Activated T-cell treated with anti-CD3 and anti-CD28 coated beads, Interleukin-2, amount 50 U/mL, for 24 hours (primary cell): ENCODE measurements around the gene E2F2.

Experiments used
- DNase-seq: peaks from one replicate; pipeline ENCODE4 v3.0.0-alpha.2; 2020
- H3K27ac Mint-ChIP-seq: 2 replicates; pipeline ENCODE4 v1.8.0; 2020; ENCODE audit warnings: mild to moderate bottlenecking, mixed read lengths
- H3K27me3 Mint-ChIP-seq: 2 replicates; pipeline ENCODE4 v1.8.0; 2020; ENCODE audit warnings: mixed read lengths
- H3K36me3 Mint-ChIP-seq: 2 replicates; pipeline ENCODE4 v1.8.0; 2020; ENCODE audit warnings: low read depth, mixed read lengths
- H3K4me1 Mint-ChIP-seq: 2 replicates; pipeline ENCODE4 v1.8.0; 2020; ENCODE audit warnings: low read depth, mixed read lengths
- H3K4me3 Mint-ChIP-seq: 2 replicates; pipeline ENCODE4 v1.8.0; 2020; ENCODE audit warnings: mild to moderate bottlenecking, moderate library complexity, mixed read lengths
- H3K9me3 Mint-ChIP-seq: 2 replicates; pipeline ENCODE4 v1.8.0; 2020; ENCODE audit warnings: mixed read lengths

E2F2 gene

GRCh38 chr1:23478896-23479665 lies 52.0 kb downstream of the E2F2 start:
- no peak overlapping the region for H3K27ac Mint-ChIP-seq
- no peaks in the 10 kb centered on the region for H3K9me3 Mint-ChIP-seq
- no peak for DNase-seq
- H3K36me3 Mint-ChIP-seq, result no peaks in the 10 kb centered on the region
- H3K27me3 Mint-ChIP-seq, result peaks cover 29% of the 10 kb centered on the region
- H3K4me3 Mint-ChIP-seq, result no peak overlapping the region
- H3K4me1 Mint-ChIP-seq, result peaks cover 15% of the 10 kb centered on the region

GRCh38 chr1:23477359-23478144 lies 53.5 kb downstream of the E2F2 start:
- no peak for DNase-seq
- Mint-ChIP-seq H3K27ac (no peak overlapping the region), H3K4me3 (no peak overlapping the region), H3K27me3 (peaks cover 18% of the 10 kb centered on the region), H3K36me3 (no peaks in the 10 kb centered on the region), H3K9me3 (no peaks in the 10 kb centered on the region), H3K4me1 (peaks cover 7% of the 10 kb centered on the region)

GRCh38 chr1:23475641-23476040 lies 55.4 kb downstream of the E2F2 start:
- H3K27ac Mint-ChIP-seq, result no peak overlapping the region

GRCh38 chr1:23475134-23475628 lies 55.9 kb downstream of the E2F2 start:
- DNase-seq, result no peak
- Mint-ChIP-seq H3K36me3 (no peaks in the 10 kb centered on the region), H3K27ac (no peak overlapping the region), H3K4me1 (no peaks in the 10 kb centered on the region), H3K27me3 (peaks cover 9% of the 10 kb centered on the region), H3K4me3 (no peak overlapping the region), H3K9me3 (no peaks in the 10 kb centered on the region)

More at GRCh38 chr1:23475641-23476040, 55.4 kb downstream of the E2F2 start:
- no peaks in the 10 kb centered on the region for H3K9me3 Mint-ChIP-seq
- H3K4me1 Mint-ChIP-seq, result no peaks in the 10 kb centered on the region
- no peak for DNase-seq
- peaks cover 9% of the 10 kb centered on the region for H3K27me3 Mint-ChIP-seq
- H3K36me3 Mint-ChIP-seq, result no peaks in the 10 kb centered on the region
- no peak overlapping the region for H3K4me3 Mint-ChIP-seq

GRCh38 chr1:23473037-23473800 lies 57.8 kb downstream of the E2F2 start:
- no peak for DNase-seq
- Mint-ChIP-seq H3K4me1 (no peaks in the 10 kb centered on the region), H3K27ac (no peak overlapping the region), H3K36me3 (no peaks in the 10 kb centered on the region), H3K4me3 (no peak overlapping the region), H3K9me3 (no peaks in the 10 kb centered on the region), H3K27me3 (peaks cover 9% of the 10 kb centered on the region)

GRCh38 chr1:23472351-23473036 lies 58.5 kb downstream of the E2F2 start:
- Mint-ChIP-seq H3K4me1 (no peaks in the 10 kb centered on the region), H3K27me3 (peaks cover 8% of the 10 kb centered on the region), H3K9me3 (no peaks in the 10 kb centered on the region), H3K36me3 (no peaks in the 10 kb centered on the region), H3K4me3 (no peak overlapping the region), H3K27ac (no peak overlapping the region)
- DNase-seq, result no peak

- peaks cover 4% of the 10 kb centered on the region for H3K27me3 Mint-ChIP-seq
- no peaks in the 10 kb centered on the region for H3K4me1 Mint-ChIP-seq
Observed at GRCh38 chr1:23471473-23472075, 59.5 kb downstream of the E2F2 start.

GRCh38 chr1:23470282-23471070 lies 60.6 kb downstream of the E2F2 start:
- no peaks in the 10 kb centered on the region for H3K9me3 Mint-ChIP-seq
- H3K27ac Mint-ChIP-seq, result no peak overlapping the region
- H3K4me3 Mint-ChIP-seq, result no peak overlapping the region
- no peaks in the 10 kb centered on the region for H3K36me3 Mint-ChIP-seq
- no peaks in the 10 kb centered on the region for H3K4me1 Mint-ChIP-seq
- no peak for DNase-seq
- no peaks in the 10 kb centered on the region for H3K27me3 Mint-ChIP-seq

More at GRCh38 chr1:23471473-23472075, 59.5 kb downstream of the E2F2 start:
- Mint-ChIP-seq H3K9me3 (no peaks in the 10 kb centered on the region), H3K4me3 (no peak overlapping the region), H3K27ac (no peak overlapping the region), H3K36me3 (no peaks in the 10 kb centered on the region)
- DNase-seq, result no peak

GRCh38 chr1:23469372-23469982 lies 61.6 kb downstream of the E2F2 start:
- no peaks in the 10 kb centered on the region for H3K9me3 Mint-ChIP-seq
- no peak for DNase-seq

GRCh38 chr1:23466423-23466989 lies 64.5 kb downstream of the E2F2 start:
- no peak for DNase-seq
- no peaks in the 10 kb centered on the region for H3K27me3 Mint-ChIP-seq
- no peaks in the 10 kb centered on the region for H3K4me1 Mint-ChIP-seq
- no peak overlapping the region for H3K4me3 Mint-ChIP-seq
- H3K27ac Mint-ChIP-seq, result no peak overlapping the region
- H3K9me3 Mint-ChIP-seq, result no peaks in the 10 kb centered on the region
- no peaks in the 10 kb centered on the region for H3K36me3 Mint-ChIP-seq

More at GRCh38 chr1:23469372-23469982, 61.6 kb downstream of the E2F2 start:
- Mint-ChIP-seq H3K4me3 (no peak overlapping the region), H3K27me3 (no peaks in the 10 kb centered on the region), H3K27ac (no peak overlapping the region), H3K36me3 (no peaks in the 10 kb centered on the region), H3K4me1 (no peaks in the 10 kb centered on the region)

- no peaks in the 10 kb centered on the region for H3K27me3 Mint-ChIP-seq
- H3K36me3 Mint-ChIP-seq, result no peaks in the 10 kb centered on the region
- no peak overlapping the region for H3K27ac Mint-ChIP-seq
- H3K4me3 Mint-ChIP-seq, result no peak overlapping the region
- no peaks in the 10 kb centered on the region for H3K4me1 Mint-ChIP-seq
- H3K9me3 Mint-ChIP-seq, result no peaks in the 10 kb centered on the region
- DNase-seq, result no peak
Observed at GRCh38 chr1:23463286-23463685, 67.7 kb downstream of the E2F2 start.

- H3K36me3 Mint-ChIP-seq, result no peaks in the 10 kb centered on the region
- H3K27ac Mint-ChIP-seq, result no peak overlapping the region
- DNase-seq, result no peak
- no peaks in the 10 kb centered on the region for H3K27me3 Mint-ChIP-seq
- H3K4me1 Mint-ChIP-seq, result no peaks in the 10 kb centered on the region
- H3K4me3 Mint-ChIP-seq, result no peak overlapping the region
- H3K9me3 Mint-ChIP-seq, result no peaks in the 10 kb centered on the region
Observed at GRCh38 chr1:23462766-23463165, 68.3 kb downstream of the E2F2 start.
